HepG2 (cell line): Measurements from ENCODE around the gene LRRC73. TPM values are rescaled to one million over a fixed set of nuclear protein-coding genes. Genes with fewer than 3 reads are reported as not detected.

Experiments
- FOXA1 ChIP-seq, 2 experiments: fragments of 450-650 bp in 1 of 2; sonication (generic) in 1 of 2; formaldehyde crosslinking in 1 of 2; IDR thresholded peaks; 2 replicates each; pipeline versions ENCODE4 v1.4.0 to v1.6.1; 2016 to 2020; ENCODE audit warnings: missing genetic modification reagents in 1 of 2
- KLF13 ChIP-seq: sonication (generic); formaldehyde crosslinking; IDR thresholded peaks from 2 replicates; pipeline ENCODE4 v1.4.0; 2020; ENCODE audit warnings: mild to moderate bottlenecking, missing genetic modification reagents
- MTF2 ChIP-seq: sonication (generic); formaldehyde crosslinking; IDR thresholded peaks from 2 replicates; pipeline ENCODE4 v1.5.0; 2020; ENCODE audit warnings: missing genetic modification reagents, borderline replicate concordance
- NFKB2 ChIP-seq: sonication (generic); formaldehyde crosslinking; IDR thresholded peaks from 2 replicates; pipeline ENCODE4 v1.4.0; 2020; ENCODE audit warnings: missing genetic modification reagents, borderline replicate concordance
- PRPF4 ChIP-seq: fragments of 200-400 bp; formaldehyde crosslinking; IDR thresholded peaks from 2 replicates; pipeline ENCODE4 v1.6.1; 2016; ENCODE audit warnings: low read length, low read depth; ENCODE audit not compliant: poor library complexity, severe bottlenecking
- RBAK ChIP-seq: sonication (generic); formaldehyde crosslinking; IDR thresholded peaks from 2 replicates; pipeline ENCODE4 v1.5.1; 2020; ENCODE audit warnings: mild to moderate bottlenecking, missing genetic modification reagents
- SALL1 ChIP-seq: sonication (generic); formaldehyde crosslinking; IDR thresholded peaks from 2 replicates; pipeline ENCODE4 v1.8.0; 2022; ENCODE audit warnings: mild to moderate bottlenecking, missing genetic modification reagents
- STAG1 ChIP-seq: sonication (generic); formaldehyde crosslinking; IDR thresholded peaks from 2 replicates; pipeline ENCODE4 v1.4.0; 2020; ENCODE audit warnings: missing genetic modification reagents
- TAF1 ChIP-seq: sonication (generic); formaldehyde crosslinking; IDR thresholded peaks from 2 replicates; pipeline ENCODE4 v1.4.0; 2020; ENCODE audit warnings: missing genetic modification reagents
- THAP11 ChIP-seq: IDR thresholded peaks from 2 replicates; pipeline ENCODE4 v1.6.1; 2016; ENCODE audit warnings: missing biosample characterization, missing genetic modification reagents
- ZBTB8A ChIP-seq: sonication (generic); formaldehyde crosslinking; IDR thresholded peaks from 2 replicates; pipeline ENCODE4 v1.4.0; 2020; ENCODE audit warnings: mild to moderate bottlenecking, low read depth, missing genetic modification reagents, borderline replicate concordance
- ZKSCAN5 ChIP-seq: sonication (generic); formaldehyde crosslinking; IDR thresholded peaks from 2 replicates; pipeline ENCODE4 v1.5.1; 2020; ENCODE audit warnings: mild to moderate bottlenecking, missing genetic modification reagents
- ZNF335 ChIP-seq: sonication (generic); formaldehyde crosslinking; IDR thresholded peaks from 2 replicates; pipeline ENCODE4 v1.4.0; 2020; ENCODE audit warnings: missing genetic modification reagents
- ZNF703 ChIP-seq: sonication (generic); formaldehyde crosslinking; IDR thresholded peaks from 2 replicates; pipeline ENCODE4 v1.5.1; 2020; ENCODE audit warnings: missing genetic modification reagents, mild to moderate bottlenecking, moderate library complexity, borderline replicate concordance
- ZNF792 ChIP-seq: IDR thresholded peaks from 2 replicates; pipeline ENCODE4 v1.6.1; 2016
- polyA plus RNA-seq, 8 experiments: library from polyadenylated mRNA; depleted of rRNA in 3 of 8; stranded (reverse) in 7 of 8; unstranded in 1 of 8; fragments of >200 nt; fragmentation: Illumina TruSeq in 4 of 8; extraction: Trizol in 4 of 8; gene quantifications; 2 replicates each; pipeline versions ENCODE4 v1.2.1 to v1.2.3, GENCODE V29; 2011 to 2016; ENCODE audit warnings: low read depth in 4 of 8, missing spikeins in 1 of 8, mixed read lengths in 1 of 8; ENCODE audit not compliant: insufficient read depth in 1 of 8
- total RNA-seq, 5 experiments: library from RNA; depleted of rRNA; stranded (reverse); fragments of >200 nt; fragmentation: Illumina TruSeq; extraction: Trizol; gene quantifications; 2 replicates each; pipeline ENCODE4 v1.2.3, GENCODE V29; 2016; ENCODE audit warnings: low read depth in 1 of 5
- TF ChIP-seq, protein P1 (sequence below), 2 experiments: IDR thresholded peaks; 2 replicates each; pipeline ENCODE4 v1.6.1; 2011 to 2012; ENCODE audit warnings: low read length in 2 of 2, borderline replicate concordance in 1 of 2, low read depth in 1 of 2, mild to moderate bottlenecking in 1 of 2, moderate library complexity in 1 of 2
- TF ChIP-seq, protein P2 (sequence below): sonication (generic); formaldehyde crosslinking; IDR thresholded peaks from 2 replicates; pipeline ENCODE4 v1.4.0; 2020; ENCODE audit warnings: mild to moderate bottlenecking, missing genetic modification reagents
- TF ChIP-seq, protein P3 (sequence below): IDR thresholded peaks from 2 replicates; pipeline ENCODE4 v1.6.1; 2016; ENCODE audit warnings: control low read depth

The LRRC73 gene
- total and polyA plus RNA-seq, 2 of the 13 experiments (the other 11 are each of a cell fraction or from before 2014, with no cell fraction given), result 0.11 to 0.12 TPM

DNA sequence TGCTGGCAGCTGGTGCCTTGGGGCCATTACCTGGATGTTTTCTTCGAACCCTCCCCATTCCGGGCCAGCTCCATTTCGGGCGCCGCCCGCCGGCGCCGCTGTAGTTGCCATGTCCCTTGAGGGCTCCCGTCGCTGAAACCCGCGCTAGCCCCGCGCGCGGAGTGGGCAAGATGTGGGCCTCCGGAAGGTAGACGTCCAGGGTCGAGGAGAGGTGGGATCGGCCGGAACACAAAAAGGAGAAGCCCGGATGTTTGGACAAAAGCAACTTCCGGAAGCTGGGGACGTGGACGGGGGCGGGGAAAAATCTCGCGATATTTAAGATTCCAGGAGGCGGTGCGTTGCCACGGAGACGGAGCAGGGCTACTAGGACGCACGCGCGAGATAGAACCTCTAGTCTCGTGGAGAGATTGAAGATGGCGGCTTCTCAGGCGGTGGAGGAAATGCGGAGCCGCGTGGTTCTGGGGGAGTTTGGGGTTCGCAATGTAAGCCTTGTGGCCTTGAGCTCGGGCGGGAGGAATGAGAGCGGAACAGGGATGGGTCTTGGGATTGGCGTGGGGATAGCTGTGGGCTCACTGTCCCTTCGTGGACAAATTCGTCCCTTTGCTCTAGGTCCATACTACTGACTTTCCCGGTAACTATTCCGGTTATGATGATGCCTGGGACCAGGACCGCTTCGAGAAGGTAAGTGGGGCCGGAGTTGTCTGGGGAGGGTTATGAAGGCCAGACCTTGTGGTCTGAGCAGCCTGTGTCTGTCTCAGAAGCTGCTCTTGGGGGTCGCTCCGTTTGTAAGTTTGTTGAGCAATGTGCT lies 6.8 kb upstream of the LRRC73 start, which contains the start of the genes POLR1C and YIPF3 (continued):
- TF ChIP-seq, protein P1, sequence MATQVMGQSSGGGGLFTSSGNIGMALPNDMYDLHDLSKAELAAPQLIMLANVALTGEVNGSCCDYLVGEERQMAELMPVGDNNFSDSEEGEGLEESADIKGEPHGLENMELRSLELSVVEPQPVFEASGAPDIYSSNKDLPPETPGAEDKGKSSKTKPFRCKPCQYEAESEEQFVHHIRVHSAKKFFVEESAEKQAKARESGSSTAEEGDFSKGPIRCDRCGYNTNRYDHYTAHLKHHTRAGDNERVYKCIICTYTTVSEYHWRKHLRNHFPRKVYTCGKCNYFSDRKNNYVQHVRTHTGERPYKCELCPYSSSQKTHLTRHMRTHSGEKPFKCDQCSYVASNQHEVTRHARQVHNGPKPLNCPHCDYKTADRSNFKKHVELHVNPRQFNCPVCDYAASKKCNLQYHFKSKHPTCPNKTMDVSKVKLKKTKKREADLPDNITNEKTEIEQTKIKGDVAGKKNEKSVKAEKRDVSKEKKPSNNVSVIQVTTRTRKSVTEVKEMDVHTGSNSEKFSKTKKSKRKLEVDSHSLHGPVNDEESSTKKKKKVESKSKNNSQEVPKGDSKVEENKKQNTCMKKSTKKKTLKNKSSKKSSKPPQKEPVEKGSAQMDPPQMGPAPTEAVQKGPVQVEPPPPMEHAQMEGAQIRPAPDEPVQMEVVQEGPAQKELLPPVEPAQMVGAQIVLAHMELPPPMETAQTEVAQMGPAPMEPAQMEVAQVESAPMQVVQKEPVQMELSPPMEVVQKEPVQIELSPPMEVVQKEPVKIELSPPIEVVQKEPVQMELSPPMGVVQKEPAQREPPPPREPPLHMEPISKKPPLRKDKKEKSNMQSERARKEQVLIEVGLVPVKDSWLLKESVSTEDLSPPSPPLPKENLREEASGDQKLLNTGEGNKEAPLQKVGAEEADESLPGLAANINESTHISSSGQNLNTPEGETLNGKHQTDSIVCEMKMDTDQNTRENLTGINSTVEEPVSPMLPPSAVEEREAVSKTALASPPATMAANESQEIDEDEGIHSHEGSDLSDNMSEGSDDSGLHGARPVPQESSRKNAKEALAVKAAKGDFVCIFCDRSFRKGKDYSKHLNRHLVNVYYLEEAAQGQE (IDR thresholded peaks at IDR 0.05; ENCODE audit: borderline replicate concordance in 1 of 2, low read depth in 1 of 2, low read length in 2 of 2), result 0 out of 4 replicates have a peak, but pooled peaks of 1 of the 2 experiments have one; percentile 40
- TF ChIP-seq PRPF4 (no peak), KLF13 (peak; percentile 93; the same call in 1 of the 2 replicates), SALL1 (CRISPR knock-in tag) (peak; percentile 80), ZNF792 (peak; percentile 24; the same call in 1 of the 2 replicates), ZNF703 (0 out of 2 replicates have a peak, but pooled peaks have one; percentile 79), ZBTB8A (CRISPR knock-in tag) (no peak), MTF2 (CRISPR knock-in tag) (peak; percentile 16; the same call in 1 of the 2 replicates), RBAK (CRISPR knock-in tag) (0 out of 2 replicates have a peak, but pooled peaks have one; percentile 10), STAG1 (peak; percentile 15; the same call in 1 of the 2 replicates), TAF1 (peak; percentile 94), FOXA1 (IDR thresholded peaks at IDR 0.05) (no peak), FOXA1 (CRISPR knock-in tag; IDR thresholded peaks at IDR 0.05) (peak; percentile 49; the same call in 1 of the 2 replicates), ZKSCAN5 (no peak), ZNF335 (peak; percentile 90; the same call in 1 of the 2 replicates), THAP11 (CRISPR knock-in tag) (peak; percentile 95), NFKB2 (CRISPR knock-in tag) (no peak; the same call in 1 of the 2 replicates)
- TF ChIP-seq, protein P2, sequence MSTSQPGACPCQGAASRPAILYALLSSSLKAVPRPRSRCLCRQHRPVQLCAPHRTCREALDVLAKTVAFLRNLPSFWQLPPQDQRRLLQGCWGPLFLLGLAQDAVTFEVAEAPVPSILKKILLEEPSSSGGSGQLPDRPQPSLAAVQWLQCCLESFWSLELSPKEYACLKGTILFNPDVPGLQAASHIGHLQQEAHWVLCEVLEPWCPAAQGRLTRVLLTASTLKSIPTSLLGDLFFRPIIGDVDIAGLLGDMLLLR (CRISPR knock-in tag), result peak; percentile 48; the same call in 1 of the 2 replicates
- TF ChIP-seq, protein P3, sequence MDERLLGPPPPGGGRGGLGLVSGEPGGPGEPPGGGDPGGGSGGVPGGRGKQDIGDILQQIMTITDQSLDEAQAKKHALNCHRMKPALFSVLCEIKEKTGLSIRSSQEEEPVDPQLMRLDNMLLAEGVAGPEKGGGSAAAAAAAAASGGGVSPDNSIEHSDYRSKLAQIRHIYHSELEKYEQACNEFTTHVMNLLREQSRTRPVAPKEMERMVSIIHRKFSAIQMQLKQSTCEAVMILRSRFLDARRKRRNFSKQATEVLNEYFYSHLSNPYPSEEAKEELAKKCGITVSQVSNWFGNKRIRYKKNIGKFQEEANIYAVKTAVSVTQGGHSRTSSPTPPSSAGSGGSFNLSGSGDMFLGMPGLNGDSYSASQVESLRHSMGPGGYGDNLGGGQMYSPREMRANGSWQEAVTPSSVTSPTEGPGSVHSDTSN (CRISPR knock-in tag), result no peak; the same call in 1 of the 2 replicates
